ENCODE results near the gene SCAF8.
"Not testable (repeated sequence)": the region's sequence is repeated elsewhere in the genome, so short reads cannot be mapped to it uniquely, and the experiment has no call there.

SCAF8 gene

DNA sequence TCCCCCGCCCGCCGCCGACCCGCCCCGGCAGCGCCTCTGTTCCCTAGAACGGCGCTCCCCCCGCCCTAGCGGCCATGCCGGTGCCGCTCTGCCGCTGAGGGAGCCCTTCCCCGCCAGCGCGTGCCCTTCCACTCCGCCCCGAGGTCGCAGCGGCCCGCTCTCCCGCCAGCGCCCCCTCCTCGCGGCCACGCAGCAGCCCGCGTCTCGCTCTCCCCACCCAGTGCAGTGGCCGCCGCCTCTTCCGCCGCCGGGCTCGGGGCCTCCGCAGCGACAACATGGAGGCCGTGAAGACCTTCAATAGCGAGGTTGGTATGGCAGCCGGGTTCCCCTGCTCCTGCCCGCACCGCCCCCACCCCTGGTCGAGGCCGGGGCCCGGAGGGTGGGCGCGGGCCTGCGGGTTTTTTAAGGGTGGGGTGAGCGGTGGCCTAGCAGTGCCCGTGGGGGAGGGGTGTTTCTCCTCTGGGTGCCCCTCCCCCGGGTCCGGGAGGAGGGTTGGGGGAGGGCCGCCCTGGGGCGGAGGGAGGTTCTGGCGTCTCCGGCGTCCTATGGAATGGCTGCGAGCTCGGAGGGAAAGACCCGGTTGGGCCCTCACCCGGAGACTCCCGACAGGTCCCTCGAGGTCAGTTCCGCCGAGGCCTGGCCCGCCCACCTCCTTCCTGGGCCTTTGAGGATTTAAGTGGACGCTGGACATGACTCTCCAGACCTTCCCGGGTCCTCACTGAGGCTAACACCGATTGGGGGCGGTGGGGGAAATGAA, 588 bp downstream of the SCAF8 start:
- peak; percentile 92 for DNase-seq

DNA sequence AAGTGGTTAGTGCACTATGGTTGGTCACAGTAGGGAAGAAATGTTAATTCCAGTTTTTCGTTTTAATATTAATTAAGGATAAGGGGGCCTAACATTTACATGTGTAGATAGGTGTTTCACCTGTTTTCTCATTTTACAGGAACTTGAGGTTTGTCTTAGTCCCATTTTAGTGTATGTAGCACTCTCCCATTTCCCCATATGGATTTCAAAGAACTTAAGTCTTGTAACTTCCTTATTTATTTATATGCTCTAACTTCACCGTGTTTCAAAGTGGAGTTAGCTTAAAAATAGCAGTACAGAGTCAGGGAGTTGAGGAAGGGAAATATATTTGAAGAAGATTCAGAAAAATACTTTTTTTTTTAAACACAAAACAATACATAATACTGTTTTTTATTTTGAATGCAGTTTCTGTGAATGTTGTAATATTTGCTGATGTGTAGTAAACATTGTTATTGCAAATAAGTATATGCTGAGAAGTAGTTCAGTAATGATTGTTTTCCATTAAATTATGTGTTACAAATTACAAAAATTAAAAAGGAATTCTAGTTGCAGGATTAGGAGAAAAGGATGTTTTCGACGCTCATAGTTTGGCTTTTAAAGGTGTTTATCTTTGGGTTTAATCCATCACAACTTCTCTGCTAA, 3.5 kb downstream of the SCAF8 start:
- no peak for DNase-seq

DNA sequence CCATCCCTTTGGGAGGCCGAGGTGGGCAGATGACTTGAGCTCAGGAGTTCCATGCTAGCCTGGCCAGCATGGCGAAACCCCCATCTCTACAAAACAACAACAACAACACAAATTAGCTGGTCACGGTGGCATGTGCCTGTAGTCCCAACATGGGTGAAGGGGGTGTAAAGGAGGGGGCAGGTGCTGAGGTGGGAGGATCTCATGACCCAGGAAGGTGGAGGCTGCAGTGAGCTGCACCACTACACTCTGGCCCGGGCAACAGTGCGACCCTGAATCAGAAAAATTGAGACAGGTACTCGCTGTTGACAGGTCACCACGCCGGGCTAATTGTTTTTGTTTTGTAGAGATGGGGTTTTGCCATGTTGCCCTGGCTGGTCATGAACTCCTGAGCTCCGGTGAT, 4.2 kb downstream of the SCAF8 start:
- no peak for DNase-seq

DNA sequence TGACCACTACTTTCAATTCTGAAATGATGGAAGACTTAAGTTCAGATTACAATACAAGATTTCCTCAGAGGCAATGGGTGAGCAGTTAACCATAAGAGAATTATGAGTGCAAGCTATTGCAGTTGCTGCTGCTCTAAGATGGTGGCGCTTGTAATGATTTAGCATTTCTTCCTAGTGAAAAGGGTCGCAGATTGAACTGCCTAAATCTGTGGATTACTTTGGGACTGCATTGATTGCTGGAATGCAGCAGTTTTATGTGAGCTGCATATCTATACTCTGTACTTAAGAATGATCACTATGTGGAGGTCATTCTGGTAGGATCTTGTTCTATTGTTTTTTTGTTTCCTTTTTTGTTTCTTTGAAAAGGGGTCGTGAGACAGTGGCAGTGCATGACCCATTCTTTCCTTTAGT, 5.3 kb downstream of the SCAF8 start:
- no peak for DNase-seq

DNA sequence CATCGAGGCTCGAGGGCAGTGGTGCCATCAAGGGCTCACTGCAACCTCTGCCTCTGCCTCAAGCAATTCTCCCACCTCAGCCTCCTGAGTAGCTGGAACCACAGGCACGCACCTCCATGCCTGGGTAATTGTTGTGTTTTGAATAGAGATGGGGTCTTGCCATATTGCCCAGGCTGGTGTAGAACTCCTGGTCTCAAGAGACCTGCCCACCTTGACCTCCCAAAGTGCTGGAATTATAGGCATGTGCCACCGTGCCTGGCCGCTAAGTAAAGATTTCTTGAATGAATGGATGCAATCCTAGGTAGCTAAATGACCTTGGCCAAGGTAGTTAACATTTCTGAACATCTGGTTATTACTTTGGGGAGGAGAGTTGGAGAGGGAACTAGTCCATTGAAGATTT, 7.4 kb downstream of the SCAF8 start:
- no peak for DNase-seq

DNA sequence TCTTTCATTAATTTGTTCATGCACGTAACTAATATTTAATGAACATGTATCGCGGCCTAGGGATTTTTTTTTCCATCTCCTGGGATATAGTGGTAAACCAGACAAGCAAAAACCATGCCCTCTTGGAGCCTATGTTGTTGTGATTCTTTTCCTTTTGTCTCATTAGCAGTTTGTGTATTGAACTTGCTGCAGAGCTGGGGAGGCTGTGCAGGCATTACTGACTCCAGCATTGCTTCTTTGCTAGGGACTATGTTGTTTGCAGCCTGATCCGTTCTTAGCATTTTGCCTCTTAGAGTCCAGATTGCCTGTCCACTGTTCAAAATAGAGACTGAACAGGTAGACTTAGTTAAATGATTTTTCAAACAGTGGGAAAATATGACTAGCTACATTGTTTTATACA, 9.7 kb downstream of the SCAF8 start:
- DNase-seq, result no peak

DNA sequence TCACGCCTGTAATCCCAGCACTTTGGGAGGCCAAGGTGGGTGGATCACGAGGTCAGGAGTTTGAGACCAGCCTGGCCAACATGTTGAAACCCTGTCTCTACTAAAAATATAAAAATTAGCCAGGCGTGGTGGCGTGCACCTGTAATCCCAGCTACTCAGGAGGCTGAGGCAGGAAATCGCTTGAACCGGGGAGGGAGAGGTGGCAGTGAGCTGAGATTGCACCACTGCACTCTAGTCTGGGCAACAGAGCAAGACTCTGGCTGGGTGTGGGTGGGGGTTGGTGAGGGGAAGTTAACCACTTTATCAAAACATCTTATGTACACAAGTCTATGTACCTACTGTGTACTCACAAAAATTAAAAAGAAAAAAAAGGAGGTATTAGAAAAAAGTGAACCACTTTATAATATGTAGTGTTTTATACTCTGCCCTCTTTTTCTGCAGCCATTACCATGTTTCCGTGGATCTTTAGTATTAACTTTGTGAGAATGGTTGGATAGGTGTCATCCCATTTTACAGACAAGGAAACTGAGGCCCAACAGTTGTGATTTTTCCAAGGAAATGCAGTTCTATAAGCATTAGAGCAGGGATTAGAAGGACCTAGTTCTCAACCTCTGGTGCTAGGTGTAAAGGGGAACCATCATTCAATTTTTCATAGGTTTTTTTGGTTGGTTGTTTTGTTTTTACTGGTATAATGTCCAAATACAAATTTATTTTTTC, 11.0 kb downstream of the SCAF8 start:
- DNase-seq, result not testable (repeated sequence)

DNA sequence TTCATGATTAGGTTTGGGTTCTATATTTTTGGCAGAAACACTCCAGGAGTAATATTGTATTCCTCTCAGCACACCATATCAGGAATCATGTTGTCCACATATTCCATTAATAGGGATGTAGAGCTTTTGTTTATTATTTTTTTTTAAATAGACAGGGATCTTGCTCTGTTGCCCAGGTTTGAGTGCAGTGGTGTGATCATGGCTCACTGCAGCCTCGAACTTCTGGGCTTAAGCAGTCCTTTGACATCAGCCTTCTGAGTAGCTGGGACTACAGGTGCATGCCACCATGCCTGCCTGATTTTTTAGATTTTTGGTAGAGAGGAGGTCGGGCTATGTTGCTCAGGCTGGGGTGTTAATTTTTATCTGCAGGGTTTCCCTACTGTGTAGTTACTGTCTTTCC, 12.0 kb downstream of the SCAF8 start:
- no peak for DNase-seq

DNA sequence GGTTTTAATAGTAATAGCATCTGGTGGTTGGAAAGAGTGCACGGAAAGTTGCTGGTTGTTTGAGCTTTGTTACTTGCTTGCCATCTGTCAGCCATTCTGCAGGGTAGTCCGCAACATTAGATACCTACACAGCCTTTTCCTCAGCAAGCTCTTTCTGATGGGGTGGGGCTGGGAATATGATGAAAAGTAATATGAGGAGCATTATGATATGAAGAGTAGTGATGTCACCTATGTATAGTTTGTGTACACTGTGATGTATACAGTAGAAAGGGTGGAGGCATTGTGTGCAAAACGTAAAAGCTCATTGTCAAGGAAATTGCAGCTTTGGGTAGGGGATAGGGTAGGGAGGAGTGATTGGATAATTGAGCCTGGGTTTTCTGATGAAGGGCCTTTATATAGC, 16.1 kb downstream of the SCAF8 start:
- no peak for DNase-seq

DNA sequence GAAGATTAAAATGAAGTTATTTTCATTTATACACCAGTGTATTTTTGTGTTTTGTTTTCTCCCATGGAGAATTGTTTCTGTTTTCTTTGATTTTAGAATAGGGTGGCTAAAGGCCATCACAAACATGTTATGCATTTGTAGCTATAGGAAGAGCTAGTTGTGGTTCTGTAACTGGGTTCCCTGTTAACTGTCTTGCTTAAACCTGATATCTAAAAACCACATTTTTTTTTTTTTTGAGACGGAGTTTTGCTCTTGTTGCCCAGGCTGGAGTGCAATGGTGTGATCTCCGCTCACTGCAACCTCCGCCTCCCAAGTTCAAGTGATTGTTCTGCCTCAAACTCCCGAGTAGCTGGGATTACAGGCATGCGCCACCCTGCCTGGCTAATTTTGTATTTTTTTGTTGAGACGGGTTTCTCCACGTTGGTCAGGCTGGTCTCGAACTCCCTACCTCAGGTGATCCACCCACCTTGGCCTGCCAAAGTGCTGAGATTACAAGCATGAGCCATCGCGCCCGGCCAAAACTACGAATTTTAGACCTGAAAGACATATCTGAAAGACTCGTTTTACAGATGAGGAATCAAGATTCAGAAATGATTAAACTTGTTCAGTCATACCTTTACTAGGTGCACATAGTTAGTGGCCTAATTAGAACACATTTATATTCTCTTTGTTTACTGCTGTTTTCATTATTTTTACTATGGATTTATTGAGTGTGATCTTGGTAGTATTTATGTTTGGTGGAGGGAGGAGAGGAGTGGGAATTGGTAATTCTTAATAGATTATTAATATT, 18.0 kb downstream of the SCAF8 start:
- DNase-seq, result no peak

DNA sequence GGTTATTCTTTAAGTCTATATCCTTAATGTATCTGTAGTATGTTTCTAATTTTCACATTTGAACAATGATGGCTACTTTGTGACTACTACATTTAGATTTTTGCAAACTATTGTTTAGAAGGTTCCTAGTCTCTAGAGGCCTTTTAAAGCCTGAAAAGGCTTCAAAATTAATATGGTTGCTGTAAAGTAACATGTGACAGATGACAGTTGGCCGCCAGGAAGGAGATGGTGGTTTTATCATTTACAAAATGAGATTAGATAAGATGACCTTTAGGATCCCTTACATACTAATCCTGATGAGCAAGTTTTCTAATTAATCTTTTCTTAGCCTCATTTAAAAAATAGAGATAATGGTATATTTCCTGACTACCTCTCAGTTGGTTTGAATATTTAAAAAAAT, 18.8 kb downstream of the SCAF8 start:
- DNase-seq, result no peak

DNA sequence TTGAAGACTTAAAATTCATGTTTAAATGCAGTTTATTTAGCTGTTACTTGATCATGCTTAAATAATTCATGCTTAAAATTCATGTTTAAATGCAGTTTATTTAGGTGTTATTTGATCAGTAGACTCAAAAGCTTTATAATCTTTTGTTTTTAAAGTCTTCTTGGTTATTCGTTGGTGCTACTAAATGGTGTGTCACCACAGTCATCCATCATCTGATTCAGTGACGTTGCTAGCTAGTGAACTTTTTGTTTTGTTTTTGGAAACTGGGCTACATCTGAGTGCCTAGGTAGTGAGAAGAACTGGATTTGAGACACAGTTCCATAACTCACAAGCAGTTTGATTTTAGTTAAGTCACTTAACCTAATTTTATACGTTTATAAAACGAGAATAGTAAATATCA, 20.9 kb downstream of the SCAF8 start:
- no peak for DNase-seq

DNA sequence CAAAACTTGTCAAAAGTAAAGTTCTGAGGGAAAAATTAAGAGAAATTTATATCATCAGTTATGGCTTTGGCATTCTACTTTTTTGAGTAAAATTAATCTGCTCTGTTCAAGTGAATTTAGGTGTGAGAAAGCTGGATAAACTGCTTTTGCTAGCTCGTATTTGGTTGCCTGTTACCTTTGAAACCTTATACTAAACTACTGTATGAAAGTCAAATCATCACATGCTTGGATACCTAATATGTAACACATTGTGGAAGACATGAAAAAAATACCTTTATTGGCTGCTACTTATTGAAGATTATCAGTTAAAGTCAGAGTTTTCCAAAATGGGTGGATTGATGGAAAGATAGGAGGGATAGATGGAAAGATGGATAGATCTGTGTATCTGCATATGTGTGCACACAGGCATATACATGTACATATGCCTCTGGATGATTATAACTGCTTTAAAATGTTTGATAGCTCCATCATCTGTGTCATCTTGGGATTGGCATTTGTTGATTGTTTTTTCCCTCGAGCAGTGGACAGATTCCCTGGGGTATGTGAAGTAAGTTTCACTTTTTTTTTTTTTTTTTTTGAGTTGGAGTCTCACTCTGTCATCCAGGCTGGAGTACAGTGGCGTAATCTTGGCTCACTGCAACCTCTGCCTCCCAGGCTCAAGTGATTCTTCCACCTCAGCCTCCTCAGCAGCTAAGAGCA, 24.3 kb downstream of the SCAF8 start:
- no peak for DNase-seq

DNA sequence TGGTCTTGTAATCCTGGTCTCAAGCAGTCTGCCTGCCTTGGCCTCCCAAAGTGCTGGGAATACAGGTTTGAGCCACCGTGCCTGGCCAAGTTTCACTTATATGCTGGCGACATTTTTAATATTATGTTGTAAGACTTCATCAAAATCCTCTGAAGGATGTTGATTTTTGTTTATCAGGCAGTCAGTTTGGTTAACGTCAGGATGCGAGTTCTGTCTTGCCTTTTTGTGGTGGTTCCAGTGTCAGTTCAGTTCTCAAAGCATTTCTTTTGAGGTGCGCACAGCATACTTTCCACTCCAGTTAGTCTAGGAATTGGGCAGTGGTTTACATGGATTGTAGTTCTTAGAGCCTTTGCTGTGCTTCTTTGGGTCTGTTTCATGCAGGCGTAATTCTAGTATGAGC, 24.9 kb downstream of the SCAF8 start:
- DNase-seq, result no peak

DNA sequence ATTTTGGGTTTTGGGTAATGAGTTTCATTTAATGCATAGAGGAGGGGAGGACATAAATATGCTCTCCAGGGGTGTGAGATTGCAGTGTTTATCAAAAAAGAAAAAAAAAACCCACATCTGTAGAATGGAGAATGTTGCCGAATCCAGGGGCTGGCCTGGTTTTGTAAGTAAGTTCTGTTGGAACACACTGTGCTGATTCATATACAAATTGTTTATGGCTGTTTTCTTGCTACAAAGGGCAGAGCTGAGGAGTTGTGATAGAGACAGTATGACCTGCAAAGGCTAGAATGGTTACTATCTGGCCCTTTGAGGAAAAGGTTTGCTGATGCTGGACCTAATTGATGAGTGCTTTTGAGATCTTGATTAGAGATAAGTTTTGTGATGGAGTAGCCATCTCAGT, 30.4 kb downstream of the SCAF8 start:
- no peak for DNase-seq

DNA sequence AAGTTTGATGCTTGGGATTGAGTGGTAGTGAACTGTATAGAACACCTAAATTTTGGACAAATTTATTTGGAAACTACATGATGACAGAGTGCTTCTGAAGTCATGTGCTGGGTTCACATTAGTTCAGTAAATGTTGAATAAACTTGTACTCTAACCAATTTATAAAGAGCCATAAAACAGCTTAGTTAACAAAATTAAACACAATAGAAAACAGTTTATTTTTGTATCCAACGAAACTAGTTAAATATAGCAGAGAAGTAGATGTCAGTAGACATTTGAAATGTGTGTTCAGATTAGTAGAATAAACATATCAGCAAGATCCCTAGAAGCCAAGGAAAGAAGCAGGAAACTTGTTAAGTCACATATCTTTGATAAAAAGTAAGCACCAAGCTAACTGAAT, 32.1 kb downstream of the SCAF8 start:
- DNase-seq, result no peak

DNA sequence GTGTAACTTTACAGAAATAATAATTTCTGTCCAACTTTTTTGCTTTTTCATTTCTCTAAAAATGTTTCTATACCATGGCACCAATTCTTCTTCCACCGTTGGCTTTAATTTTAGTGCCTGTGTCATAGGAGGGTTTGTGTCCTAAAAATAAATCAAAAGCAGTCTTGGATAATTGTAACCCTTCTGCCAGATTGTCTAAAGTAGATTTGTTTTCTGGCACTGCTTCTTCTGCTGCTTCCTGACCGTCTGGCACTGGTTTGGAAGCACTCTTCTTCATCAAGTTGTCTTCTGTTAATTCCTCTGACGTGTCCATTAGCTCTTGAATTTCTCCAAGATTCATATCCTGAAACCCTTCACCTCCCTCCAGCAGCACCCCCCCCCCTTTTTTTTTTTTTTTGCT, 33.1 kb downstream of the SCAF8 start:
- DNase-seq, result no peak

DNA sequence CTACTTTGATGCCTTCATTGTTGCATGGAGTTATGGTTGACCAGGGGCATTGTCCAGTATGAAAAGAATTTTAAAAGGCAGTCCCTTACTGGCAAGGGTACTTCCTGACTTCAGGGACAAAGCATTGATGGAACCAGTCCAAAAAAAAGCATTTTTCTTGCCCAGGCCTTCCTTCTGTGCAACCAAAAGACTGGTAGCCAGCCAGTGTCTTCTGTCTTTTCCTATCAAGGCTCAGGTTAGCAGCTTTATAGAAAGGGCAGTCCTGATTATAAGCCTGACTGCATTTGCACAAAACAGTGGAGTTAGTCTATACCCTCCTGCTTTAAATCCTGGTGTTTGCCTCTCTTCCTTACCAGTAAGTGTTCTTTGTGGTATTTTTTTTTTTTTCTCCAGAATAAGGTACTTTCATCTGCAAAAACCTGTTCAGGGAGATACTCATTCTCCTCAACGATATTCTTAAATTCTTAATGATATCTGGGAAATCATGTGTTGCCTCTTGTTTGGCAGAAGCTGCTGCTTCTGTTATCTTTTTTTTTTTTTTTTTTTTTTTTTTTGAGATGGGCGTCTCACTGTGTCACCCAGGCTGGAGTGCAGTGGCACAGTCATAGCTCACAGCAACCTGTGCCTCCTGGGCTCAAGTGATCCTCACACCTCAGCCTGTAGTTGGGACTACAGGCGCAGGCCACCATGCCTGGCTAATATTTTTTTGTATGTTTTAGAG, 33.9 kb downstream of the SCAF8 start:
- DNase-seq, result no peak

DNA sequence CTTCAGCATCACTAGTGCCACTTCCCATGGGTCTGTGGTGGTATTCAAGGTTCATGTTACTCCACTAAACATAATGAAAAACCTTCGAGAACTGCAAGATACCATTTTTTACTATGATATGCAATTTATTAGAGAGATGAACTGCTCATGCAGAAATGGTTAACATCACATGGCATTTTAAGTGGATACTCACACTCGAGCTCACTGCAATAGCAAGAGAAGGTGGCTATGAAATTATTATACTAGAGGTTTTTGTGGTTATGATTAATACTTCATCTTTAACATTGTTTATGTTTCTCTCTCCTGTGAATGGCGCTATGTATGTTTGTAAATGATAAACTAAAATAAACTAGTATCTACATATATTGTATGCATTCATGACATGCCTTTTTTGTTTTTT, 35.1 kb downstream of the SCAF8 start:
- no peak for DNase-seq

DNA sequence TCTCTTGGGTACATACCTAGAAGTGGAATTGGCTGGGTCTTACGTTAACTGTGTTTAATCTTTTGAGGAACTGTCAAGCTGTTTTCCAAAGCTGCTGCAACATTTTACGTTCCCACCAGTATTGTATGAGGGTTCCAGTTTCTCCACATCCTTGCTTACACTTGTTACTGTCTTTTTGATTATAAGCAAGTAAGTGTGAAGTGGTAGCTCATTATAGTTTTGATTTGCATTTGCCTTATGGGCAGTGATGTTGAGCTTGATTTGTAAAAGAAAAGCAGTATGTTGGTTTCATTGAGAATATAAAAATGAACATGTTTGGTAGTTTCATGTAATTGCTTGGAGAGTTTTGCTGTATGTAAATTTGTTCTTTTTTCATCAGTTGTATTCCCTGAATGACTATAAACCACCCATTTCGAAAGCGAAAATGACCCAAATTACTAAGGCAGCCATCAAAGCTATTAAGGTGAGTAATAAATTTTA, 40.4 kb downstream of the SCAF8 start:
- no peak for DNase-seq

DNA sequence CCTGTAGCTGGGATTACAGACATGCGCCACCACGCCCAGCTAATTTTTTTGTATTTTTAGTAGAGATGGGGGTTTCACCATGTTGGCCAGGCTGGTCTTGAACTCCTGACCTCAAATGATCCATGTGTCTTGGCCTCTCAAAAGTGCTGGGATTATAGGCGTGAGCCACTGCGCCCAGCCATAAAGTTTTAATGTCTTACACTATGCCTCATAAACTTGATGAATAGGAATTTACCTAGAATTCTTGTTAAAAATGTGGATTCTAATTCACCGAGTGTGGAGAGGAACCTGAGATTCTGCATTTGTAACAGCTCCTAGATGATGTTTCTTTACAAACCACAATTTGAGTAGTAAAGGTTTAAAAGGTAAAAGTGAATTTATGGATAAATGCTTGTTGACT, 45.9 kb downstream of the SCAF8 start:
- not testable (repeated sequence) for DNase-seq

DNA sequence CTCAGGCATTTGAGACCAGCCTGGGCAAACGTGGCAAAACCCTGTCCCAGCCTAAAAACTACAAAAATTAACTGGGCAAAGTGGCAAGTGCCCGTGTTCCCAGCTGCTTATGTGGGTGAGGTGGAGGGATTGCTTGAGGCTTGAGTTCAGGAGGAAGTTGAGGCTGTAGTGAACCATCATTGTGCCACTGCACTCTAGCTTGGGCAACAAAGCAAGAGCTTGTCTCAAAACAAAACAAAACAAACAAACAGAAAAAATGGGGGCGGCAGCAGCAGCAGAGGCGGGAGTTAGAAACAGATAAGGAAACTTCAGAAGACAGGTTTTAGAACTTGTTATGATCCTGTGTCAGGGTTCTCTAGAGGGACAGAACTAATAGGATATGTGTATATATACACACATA, 49.0 kb downstream of the SCAF8 start:
- no peak for DNase-seq

Data from NCI-H1092 treated with DMSO at 0.1 percent for 48 hours (cell line).